Epithelial cell of esophagus (primary cell): ENCODE data around the gene COL6A5.

Experiments
- DNase-seq: peaks from one replicate; pipeline ENCODE4 v3.0.0; 2010; ENCODE audit warnings: low read depth
- H3K4me3 ChIP-seq: 2 replicates; pipeline ENCODE4 v1.5.1; 2011; ENCODE audit warnings: mild to moderate bottlenecking, low read length, control low read depth
- CTCF ChIP-seq: IDR thresholded peaks from 2 replicates; pipeline ENCODE4 v1.5.1; 2011; ENCODE audit warnings: low read depth, mild to moderate bottlenecking, low read length, control low read depth, inconsistent platforms; ENCODE audit not compliant: insufficient read depth; ENCODE audit errors: missing control alignments

Gene COL6A5

GRCh38 chr3:130384476-130385025, 39.1 kb downstream of the COL6A5 start:
- no peak for TF ChIP-seq CTCF
- no peak for DNase-seq
- no peak overlapping the region for H3K4me3 ChIP-seq

- no peak overlapping the region for H3K4me3 ChIP-seq
- TF ChIP-seq CTCF = no peak
- DNase-seq = peak; percentile 81
Measured at GRCh38 chr3:130386604-130387263, 41.3 kb downstream of the COL6A5 start.

GRCh38 chr3:130389743-130390478, 44.4 kb downstream of the COL6A5 start:
- DNase-seq = peak; percentile 59
- no peak overlapping the region for H3K4me3 ChIP-seq
- no peak for TF ChIP-seq CTCF

GRCh38 chr3:130392266-130392665, 46.8 kb downstream of the COL6A5 start:
- DNase-seq = no peak
- H3K4me3 ChIP-seq = no peak overlapping the region
- no peak for TF ChIP-seq CTCF

GRCh38 chr3:130393594-130393993, 48.1 kb downstream of the COL6A5 start:
- H3K4me3 ChIP-seq = no peak overlapping the region
- no peak for DNase-seq
- TF ChIP-seq CTCF = no peak

GRCh38 chr3:130395331-130395730, 49.9 kb downstream of the COL6A5 start:
- H3K4me3 ChIP-seq = no peak overlapping the region
- TF ChIP-seq CTCF = no peak
- no peak for DNase-seq
